Liver (tissue), 3 donors: ENCODE results near the gene KIAA1191.

Experiments
- GABPA ChIP-seq, 2 donors: IDR thresholded peaks in 1 of 2; conservative IDR thresholded peaks in 1 of 2; 2 replicates each; pipeline ENCODE4 v1.6.1; 2016; ENCODE audit warnings: antibody characterized with exemption in 2 of 2, mild to moderate bottlenecking in 1 of 2, moderate library complexity in 1 of 2
- HNF4A ChIP-seq, 2 donors: conservative IDR thresholded peaks; 2 replicates each; pipeline ENCODE4 v1.6.1; 2016; ENCODE audit warnings: antibody characterized with exemption in 2 of 2, mild to moderate bottlenecking in 2 of 2
- HNF4G ChIP-seq: IDR thresholded peaks from 2 replicates; pipeline ENCODE4 v1.6.1; 2016; ENCODE audit warnings: antibody characterized with exemption
- JUND ChIP-seq, 2 donors: IDR thresholded peaks; 2 replicates each; pipeline ENCODE4 v1.6.1; 2016; ENCODE audit warnings: antibody characterized with exemption in 2 of 2
- RAD21 ChIP-seq, 2 donors: IDR thresholded peaks; 2 replicates each; pipeline ENCODE4 v1.6.1; 2016; ENCODE audit warnings: antibody characterized with exemption in 2 of 2, mild to moderate bottlenecking in 2 of 2
- SP1 ChIP-seq: IDR thresholded peaks from 2 replicates; pipeline ENCODE4 v1.6.1; 2018; ENCODE audit warnings: antibody characterized with exemption, mild to moderate bottlenecking
- TAF1 ChIP-seq: conservative IDR thresholded peaks from 2 replicates; pipeline ENCODE4 v1.6.1; 2016; ENCODE audit warnings: antibody characterized with exemption, mild to moderate bottlenecking
- YY1 ChIP-seq: IDR thresholded peaks from 2 replicates; pipeline ENCODE4 v1.6.1; 2016; ENCODE audit warnings: antibody characterized with exemption, mild to moderate bottlenecking
- TF ChIP-seq, protein P1 (sequence below): fragments of 150-350 bp; IDR thresholded peaks from 2 replicates; pipeline ENCODE4 v1.5.1; 2017; ENCODE audit warnings: improper control_type of control experiment, low read depth, low read length; ENCODE audit not compliant: missing input control
- TF ChIP-seq, protein P2 (sequence below): IDR thresholded peaks from 2 replicates; pipeline ENCODE4 v1.6.1; 2016; ENCODE audit warnings: antibody characterized with exemption, mild to moderate bottlenecking
- TF ChIP-seq, protein P3 (sequence below): IDR thresholded peaks from 2 replicates; pipeline ENCODE4 v1.6.1; 2016; ENCODE audit warnings: antibody characterized with exemption
- TF ChIP-seq, protein P4 (sequence below): IDR thresholded peaks from 2 replicates; pipeline ENCODE4 v1.6.1; 2016; ENCODE audit warnings: antibody characterized with exemption
- TF ChIP-seq, protein P5 (sequence below): IDR thresholded peaks from 2 replicates; pipeline ENCODE4 v1.6.1; 2016; ENCODE audit warnings: antibody characterized with exemption
- donor health status: healthy.
- donor health status: healthy.

DNA sequence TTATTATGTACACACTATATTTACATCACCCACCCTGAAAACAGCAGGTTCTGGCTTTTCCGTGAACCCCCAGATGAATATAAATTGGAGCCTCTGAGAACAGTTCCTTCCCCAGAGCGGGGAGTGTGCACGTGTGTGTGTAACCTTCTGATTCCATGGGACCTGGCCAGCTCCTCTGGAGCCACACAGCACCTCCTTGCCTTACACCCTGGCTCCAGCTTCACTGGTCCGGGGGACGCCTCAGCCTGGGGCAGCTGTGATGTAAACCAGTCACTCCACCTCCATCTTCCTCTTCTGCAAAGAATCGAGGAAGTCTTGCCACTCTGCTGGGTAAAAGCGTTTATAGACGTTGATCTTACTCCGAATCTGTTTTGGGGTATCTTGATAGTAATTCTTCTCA is 22.4 kb upstream of the KIAA1191 start:
- TF ChIP-seq, protein P1, sequence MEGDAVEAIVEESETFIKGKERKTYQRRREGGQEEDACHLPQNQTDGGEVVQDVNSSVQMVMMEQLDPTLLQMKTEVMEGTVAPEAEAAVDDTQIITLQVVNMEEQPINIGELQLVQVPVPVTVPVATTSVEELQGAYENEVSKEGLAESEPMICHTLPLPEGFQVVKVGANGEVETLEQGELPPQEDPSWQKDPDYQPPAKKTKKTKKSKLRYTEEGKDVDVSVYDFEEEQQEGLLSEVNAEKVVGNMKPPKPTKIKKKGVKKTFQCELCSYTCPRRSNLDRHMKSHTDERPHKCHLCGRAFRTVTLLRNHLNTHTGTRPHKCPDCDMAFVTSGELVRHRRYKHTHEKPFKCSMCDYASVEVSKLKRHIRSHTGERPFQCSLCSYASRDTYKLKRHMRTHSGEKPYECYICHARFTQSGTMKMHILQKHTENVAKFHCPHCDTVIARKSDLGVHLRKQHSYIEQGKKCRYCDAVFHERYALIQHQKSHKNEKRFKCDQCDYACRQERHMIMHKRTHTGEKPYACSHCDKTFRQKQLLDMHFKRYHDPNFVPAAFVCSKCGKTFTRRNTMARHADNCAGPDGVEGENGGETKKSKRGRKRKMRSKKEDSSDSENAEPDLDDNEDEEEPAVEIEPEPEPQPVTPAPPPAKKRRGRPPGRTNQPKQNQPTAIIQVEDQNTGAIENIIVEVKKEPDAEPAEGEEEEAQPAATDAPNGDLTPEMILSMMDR = no peak
- TF ChIP-seq, protein P2, sequence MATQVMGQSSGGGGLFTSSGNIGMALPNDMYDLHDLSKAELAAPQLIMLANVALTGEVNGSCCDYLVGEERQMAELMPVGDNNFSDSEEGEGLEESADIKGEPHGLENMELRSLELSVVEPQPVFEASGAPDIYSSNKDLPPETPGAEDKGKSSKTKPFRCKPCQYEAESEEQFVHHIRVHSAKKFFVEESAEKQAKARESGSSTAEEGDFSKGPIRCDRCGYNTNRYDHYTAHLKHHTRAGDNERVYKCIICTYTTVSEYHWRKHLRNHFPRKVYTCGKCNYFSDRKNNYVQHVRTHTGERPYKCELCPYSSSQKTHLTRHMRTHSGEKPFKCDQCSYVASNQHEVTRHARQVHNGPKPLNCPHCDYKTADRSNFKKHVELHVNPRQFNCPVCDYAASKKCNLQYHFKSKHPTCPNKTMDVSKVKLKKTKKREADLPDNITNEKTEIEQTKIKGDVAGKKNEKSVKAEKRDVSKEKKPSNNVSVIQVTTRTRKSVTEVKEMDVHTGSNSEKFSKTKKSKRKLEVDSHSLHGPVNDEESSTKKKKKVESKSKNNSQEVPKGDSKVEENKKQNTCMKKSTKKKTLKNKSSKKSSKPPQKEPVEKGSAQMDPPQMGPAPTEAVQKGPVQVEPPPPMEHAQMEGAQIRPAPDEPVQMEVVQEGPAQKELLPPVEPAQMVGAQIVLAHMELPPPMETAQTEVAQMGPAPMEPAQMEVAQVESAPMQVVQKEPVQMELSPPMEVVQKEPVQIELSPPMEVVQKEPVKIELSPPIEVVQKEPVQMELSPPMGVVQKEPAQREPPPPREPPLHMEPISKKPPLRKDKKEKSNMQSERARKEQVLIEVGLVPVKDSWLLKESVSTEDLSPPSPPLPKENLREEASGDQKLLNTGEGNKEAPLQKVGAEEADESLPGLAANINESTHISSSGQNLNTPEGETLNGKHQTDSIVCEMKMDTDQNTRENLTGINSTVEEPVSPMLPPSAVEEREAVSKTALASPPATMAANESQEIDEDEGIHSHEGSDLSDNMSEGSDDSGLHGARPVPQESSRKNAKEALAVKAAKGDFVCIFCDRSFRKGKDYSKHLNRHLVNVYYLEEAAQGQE = no peak
- TF ChIP-seq, protein P3, sequence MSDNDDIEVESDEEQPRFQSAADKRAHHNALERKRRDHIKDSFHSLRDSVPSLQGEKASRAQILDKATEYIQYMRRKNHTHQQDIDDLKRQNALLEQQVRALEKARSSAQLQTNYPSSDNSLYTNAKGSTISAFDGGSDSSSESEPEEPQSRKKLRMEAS = no peak
- TF ChIP-seq, protein P4, sequence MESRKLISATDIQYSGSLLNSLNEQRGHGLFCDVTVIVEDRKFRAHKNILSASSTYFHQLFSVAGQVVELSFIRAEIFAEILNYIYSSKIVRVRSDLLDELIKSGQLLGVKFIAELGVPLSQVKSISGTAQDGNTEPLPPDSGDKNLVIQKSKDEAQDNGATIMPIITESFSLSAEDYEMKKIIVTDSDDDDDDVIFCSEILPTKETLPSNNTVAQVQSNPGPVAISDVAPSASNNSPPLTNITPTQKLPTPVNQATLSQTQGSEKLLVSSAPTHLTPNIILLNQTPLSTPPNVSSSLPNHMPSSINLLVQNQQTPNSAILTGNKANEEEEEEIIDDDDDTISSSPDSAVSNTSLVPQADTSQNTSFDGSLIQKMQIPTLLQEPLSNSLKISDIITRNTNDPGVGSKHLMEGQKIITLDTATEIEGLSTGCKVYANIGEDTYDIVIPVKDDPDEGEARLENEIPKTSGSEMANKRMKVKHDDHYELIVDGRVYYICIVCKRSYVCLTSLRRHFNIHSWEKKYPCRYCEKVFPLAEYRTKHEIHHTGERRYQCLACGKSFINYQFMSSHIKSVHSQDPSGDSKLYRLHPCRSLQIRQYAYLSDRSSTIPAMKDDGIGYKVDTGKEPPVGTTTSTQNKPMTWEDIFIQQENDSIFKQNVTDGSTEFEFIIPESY = no peak
- no peak for TF ChIP-seq HNF4A (conservative IDR thresholded peaks at IDR 0.05)
- TF ChIP-seq TAF1 = no peak
- TF ChIP-seq JUND (IDR thresholded peaks at IDR 0.05) = no peak
- TF ChIP-seq, protein P5, sequence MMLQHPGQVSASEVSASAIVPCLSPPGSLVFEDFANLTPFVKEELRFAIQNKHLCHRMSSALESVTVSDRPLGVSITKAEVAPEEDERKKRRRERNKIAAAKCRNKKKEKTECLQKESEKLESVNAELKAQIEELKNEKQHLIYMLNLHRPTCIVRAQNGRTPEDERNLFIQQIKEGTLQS = no peak
- no peak for TF ChIP-seq YY1
- TF ChIP-seq SP1 = no peak
- TF ChIP-seq RAD21 (IDR thresholded peaks at IDR 0.05) = no peak
- no peak for TF ChIP-seq GABPA (IDR thresholded peaks at IDR 0.05 in 1 of 2, conservative IDR thresholded peaks at IDR 0.05 in 1 of 2)
- no peak for TF ChIP-seq HNF4G
